Measurements from ENCODE around the gene KIF19. TPM values are rescaled to one million over a fixed set of nuclear protein-coding genes. Genes with fewer than 3 reads are reported as not detected.
"Not testable (repeated sequence)": the region's sequence is repeated elsewhere in the genome, so short reads cannot be mapped to it uniquely, and the experiment has no call there.

The KIF19 gene
- total RNA-seq, 2 experiments from 2014 or later = 0.11 to 0.18 TPM

GRCh38 chr17:74404218-74404617 is 78.2 kb downstream of the KIF19 start:
- DNase-seq = no peak
- POLR2A ChIA-PET = no interaction called here
- no peaks in the 10 kb centered on the region for H3K9me3 Mint-ChIP-seq
- no peaks in the 10 kb centered on the region for H3K27me3 Mint-ChIP-seq
- TF ChIP-seq, protein P1, sequence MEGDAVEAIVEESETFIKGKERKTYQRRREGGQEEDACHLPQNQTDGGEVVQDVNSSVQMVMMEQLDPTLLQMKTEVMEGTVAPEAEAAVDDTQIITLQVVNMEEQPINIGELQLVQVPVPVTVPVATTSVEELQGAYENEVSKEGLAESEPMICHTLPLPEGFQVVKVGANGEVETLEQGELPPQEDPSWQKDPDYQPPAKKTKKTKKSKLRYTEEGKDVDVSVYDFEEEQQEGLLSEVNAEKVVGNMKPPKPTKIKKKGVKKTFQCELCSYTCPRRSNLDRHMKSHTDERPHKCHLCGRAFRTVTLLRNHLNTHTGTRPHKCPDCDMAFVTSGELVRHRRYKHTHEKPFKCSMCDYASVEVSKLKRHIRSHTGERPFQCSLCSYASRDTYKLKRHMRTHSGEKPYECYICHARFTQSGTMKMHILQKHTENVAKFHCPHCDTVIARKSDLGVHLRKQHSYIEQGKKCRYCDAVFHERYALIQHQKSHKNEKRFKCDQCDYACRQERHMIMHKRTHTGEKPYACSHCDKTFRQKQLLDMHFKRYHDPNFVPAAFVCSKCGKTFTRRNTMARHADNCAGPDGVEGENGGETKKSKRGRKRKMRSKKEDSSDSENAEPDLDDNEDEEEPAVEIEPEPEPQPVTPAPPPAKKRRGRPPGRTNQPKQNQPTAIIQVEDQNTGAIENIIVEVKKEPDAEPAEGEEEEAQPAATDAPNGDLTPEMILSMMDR (IDR thresholded peaks at IDR 0.05) = no peak
- CTCF ChIA-PET = interaction anchor here (4.9 kb wide), 1 partner anchor 26 kb away, joined by 13 read pairs; no protein-coding TSS in a partner anchor
- no peak overlapping the region for H3K27ac Mint-ChIP-seq
- intact Hi-C loops (cut with micrococcal nuclease) = no loop called here
- ATAC-seq = no peak
- H3K4me1 Mint-ChIP-seq (ENCODE audit: low read depth) = no peaks in the 10 kb centered on the region
- no peaks in the 10 kb centered on the region for H3K36me3 Mint-ChIP-seq (ENCODE audit: low read depth)
- H3K4me3 Mint-ChIP-seq = no peak overlapping the region

DNA sequence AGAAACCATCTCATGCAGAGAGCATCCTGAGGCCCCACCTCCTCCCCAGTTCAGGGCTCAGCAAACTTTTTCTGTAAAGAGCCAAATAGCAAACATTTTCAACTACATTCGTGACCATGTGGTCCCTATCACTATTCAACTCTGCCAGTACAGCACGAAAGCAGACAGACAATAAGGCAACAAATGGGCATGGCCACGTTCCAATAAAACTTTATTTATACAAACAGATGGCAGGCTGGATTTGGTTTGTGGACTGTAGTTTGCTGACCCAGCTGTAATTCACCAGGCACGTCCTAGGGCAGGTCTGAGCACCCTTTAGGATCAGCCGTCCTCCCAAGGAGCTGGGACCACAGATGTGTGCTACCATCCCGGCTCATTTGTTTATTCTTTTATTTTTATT is 78.8 kb downstream of the KIF19 start:
- Mint-ChIP-seq H3K27ac (no peak overlapping the region), H3K27me3 (no peaks in the 10 kb centered on the region), H3K4me3 (no peak overlapping the region), H3K36me3 (ENCODE audit: low read depth) (no peaks in the 10 kb centered on the region), H3K9me3 (no peaks in the 10 kb centered on the region), H3K4me1 (ENCODE audit: low read depth) (no peaks in the 10 kb centered on the region)
- POLR2A ChIA-PET = no interaction called here
- TF ChIP-seq, protein P1 (IDR thresholded peaks at IDR 0.05) = no peak
- intact Hi-C loops (cut with micrococcal nuclease) = no loop called here
- CTCF ChIA-PET = interaction anchor here (1.2 to 4.9 kb wide), 3 partner anchors 14 to 33 kb away, joined by 3 to 13 read pairs (median 4); no protein-coding TSS in a partner anchor
- ATAC-seq (no peak), DNase-seq (no peak)

GRCh38 chr17:74405311-74405710 is 79.3 kb downstream of the KIF19 start:
- H3K27me3 Mint-ChIP-seq; POLR2A ChIA-PET; H3K4me1 Mint-ChIP-seq (ENCODE audit: low read depth); DNase-seq; H3K36me3 Mint-ChIP-seq (ENCODE audit: low read depth); H3K9me3 Mint-ChIP-seq; H3K27ac Mint-ChIP-seq; ATAC-seq; intact Hi-C loops (cut with micrococcal nuclease); H3K4me3 Mint-ChIP-seq: not testable (repeated sequence)
- CTCF ChIA-PET = interaction anchor here (1.2 to 4.9 kb wide), 3 partner anchors 14 to 32 kb away, joined by 3 to 13 read pairs (median 4); no protein-coding TSS in a partner anchor

Other genes with a start within 250 kb of the KIF19 start
- 1,000 to 10,000 TPM; 1,500 to 1,574 TPM for gene RPL38, start 122.5 kb upstream of the KIF19 start, total RNA-seq
- 1 to 10 TPM; 3.4 to 4.9 TPM for gene TTYH2, start 112.7 kb upstream of the KIF19 start, total RNA-seq
- gene DNAI2, start 52.0 kb upstream of the KIF19 start, total RNA-seq = under 1 TPM; 0.45 to 0.47 TPM
- not detected for gene BTBD17, start 35.6 kb downstream of the KIF19 start, total RNA-seq
- gene GPR142, start 41.3 kb downstream of the KIF19 start, total RNA-seq = not detected
- 1 to 10 TPM; 1.2 to 2.0 TPM for gene GPRC5C, start 105.9 kb downstream of the KIF19 start, total RNA-seq
- gene CD300A, start 140.4 kb downstream of the KIF19 start, total RNA-seq = 1 to 10 TPM; 2.2 to 2.4 TPM
- not detected for gene CD300LB, start 205.2 kb downstream of the KIF19 start, total RNA-seq
- gene CD300C, start 219.9 kb downstream of the KIF19 start, total RNA-seq = not detected
- gene CD300H, start 241.3 kb downstream of the KIF19 start, total RNA-seq = not detected